Measurements from ENCODE around the gene PAM.
"Not testable (repeated sequence)": the region's sequence is repeated elsewhere in the genome, so short reads cannot be mapped to it uniquely, and the experiment has no call there.

The PAM gene

DNA sequence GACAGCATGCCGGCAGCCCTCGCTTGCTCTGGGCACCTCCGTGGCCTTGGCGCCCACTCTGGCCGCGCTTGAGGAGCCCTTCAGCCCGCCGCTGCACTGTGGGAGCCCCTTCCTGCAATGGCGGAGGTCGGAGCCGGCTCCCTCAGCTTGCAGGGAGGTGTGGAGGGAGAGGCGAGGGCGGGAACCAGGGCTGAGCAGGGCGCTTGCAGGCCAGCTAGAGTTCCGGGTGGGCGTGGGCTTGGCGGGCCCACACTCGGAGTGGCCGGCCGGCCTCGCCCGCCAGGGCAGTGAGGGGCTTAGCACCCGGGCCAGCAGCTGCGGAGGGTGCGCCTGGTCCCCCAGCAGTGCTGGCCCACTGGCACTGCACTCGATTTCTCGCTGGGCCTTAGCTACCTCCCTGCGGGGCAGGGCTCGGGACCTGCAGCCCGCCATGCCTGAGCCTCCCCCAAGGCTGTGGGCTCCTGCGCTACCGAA lies 3.2 kb upstream of the PAM start:
- DNase-seq (ENCODE audit: low spot score), result not testable (repeated sequence)

DNA sequence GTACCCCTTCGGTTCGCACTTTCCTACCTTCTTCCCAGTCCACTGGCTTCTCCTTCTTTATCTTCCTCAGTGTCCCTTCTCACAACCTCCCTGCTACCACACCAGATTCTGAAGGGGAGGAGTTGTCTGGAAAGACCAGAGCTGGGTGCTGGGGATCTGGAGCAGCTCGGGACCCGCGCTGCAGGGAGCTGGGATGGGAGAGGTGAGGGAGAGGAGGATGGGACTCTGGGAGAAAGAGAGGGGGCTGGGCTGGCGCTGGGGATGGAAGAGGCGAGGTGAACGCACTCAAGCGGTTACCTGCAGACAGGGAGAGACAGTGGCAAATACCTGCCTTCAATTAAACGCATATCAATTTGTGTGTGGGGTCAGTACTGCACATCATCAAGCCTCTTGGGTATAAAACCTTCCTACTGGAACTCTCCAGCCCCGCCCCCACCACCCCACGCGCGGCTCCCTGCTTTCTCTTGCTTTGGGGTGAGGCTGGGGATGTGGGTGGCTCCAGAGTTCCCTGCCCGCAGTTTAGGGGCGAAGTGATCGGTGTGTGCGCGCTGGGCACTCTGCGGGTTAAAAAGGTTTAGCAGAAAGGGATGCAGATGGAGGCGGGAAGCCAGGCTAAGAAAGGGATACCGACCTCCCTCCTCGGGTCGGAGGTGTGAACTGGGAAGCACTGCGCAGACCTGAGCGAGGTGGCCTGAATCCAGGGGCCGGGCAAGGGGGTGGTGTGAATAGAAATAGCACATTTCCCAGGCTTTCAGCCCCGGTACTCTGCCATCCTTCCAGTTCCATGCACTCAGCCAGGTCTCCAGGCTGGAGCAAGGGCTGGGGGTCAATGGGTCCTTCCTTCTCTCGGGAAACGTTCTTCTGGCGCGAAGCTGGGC lies 977 bp upstream of the PAM start:
- no peak for DNase-seq (ENCODE audit: low spot score)

DNA sequence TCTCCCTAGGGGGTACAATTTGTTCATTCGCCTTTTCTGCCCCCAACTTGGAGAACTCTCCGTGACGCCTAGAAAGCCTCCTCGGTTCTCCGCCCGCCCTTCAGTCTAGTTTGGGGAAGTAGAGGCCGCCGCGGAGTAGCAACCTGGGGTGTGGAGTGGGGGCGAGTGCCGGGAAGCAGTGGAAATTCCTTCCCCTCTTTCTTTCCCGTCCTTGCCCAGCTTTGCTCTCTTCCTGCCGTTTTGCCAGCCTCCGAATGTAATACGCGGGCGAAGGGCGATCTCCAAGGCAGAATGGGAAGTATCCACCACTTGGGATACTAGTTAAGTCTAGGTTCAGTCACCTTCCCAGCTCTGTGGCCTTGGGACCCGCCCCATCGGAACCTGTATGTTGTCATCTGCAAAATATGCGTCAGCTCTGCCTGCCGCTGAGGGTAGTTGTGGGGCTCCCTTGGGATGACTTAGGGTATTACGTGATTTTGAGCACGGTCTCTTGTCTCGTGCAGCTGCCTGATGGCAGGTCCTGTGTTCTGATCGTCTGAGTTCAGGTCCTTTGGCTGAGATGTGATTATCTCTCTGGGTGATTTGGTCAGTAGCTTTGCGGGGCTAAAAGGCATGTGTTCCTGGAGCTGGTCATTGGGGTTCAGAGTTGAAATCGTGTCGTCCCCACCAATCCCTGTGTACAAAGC lies 724 bp downstream of the PAM start:
- peak; percentile 10 for DNase-seq (ENCODE audit: low spot score)

DNA sequence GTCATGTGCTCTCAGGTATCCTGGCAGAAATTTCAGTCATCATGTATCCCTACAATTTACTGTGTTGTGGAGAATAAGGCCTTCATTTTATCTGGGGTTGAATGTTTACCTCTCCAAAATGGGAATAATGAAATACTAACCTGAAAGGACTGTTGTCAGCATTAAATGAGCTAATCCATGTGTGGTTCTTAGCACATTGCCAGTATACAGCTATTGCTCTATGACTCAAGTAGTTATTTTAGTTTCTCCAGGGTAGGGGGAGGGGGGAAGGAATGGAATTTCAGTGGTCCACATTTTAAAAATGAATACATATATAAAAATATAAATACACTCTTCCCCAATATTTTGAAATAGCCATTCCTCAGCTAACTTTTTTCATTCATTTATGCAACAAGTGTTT lies 3.5 kb downstream of the PAM start:
- DNase-seq (ENCODE audit: low spot score), result no peak

DNA sequence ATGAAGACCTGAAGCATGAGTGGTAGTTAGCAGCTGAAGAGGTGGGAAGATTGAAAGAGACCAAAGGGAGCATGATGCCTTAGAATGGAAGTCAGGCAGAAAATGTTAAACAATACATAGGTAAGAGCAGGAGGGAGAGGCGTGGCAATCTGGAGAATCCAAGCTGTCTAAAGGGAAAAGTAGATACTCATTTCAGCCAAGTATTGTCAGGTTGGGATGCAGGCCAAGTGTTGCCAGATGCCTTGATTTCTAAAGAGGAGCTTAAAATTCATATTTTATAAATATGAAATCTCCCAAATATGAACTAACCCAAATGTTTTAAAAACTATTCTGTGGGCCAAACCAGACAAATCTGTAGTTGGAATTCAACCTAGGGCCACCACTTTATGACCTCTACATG lies 4.2 kb downstream of the PAM start:
- no peak for DNase-seq (ENCODE audit: low spot score)

DNA sequence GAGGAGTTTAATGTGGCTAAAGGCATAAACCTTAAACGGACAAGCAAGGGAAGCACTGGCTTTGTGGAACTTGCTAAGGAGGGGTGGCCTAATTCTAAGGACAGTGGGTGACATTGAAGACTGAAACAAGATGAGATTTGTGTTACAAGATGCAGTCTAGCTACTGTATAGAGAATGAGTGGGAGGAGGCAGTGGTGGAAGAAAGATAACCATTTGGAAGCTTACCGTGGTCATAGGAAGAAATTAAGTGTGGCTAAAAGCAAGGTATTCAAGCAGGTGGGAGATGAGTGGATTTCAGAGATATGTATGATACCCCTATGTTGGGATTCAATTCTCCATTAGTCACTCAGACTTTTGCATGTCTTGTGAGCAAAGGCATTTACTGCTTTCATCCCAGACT lies 4.6 kb downstream of the PAM start:
- DNase-seq (ENCODE audit: low spot score), result no peak

DNA sequence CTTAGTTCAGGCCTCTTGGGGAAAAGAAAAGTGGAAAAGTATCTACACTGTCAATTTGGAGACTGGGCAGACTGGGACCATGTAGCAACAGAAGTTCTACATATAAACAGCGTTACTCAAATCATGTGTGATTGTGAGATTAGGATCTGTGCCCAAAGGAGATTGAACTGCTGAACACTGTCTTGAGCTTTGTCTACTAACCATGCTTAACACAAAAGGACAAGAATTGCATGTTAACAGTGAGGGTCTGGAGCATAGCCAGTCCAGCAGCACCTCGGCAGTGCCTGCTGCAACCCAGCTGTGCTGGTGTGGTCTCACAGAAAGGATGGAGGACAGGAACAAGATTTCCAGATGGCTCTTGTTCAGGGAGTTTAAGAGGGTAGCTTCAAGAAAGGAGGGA lies 5.7 kb downstream of the PAM start:
- no peak for DNase-seq (ENCODE audit: low spot score)

DNA sequence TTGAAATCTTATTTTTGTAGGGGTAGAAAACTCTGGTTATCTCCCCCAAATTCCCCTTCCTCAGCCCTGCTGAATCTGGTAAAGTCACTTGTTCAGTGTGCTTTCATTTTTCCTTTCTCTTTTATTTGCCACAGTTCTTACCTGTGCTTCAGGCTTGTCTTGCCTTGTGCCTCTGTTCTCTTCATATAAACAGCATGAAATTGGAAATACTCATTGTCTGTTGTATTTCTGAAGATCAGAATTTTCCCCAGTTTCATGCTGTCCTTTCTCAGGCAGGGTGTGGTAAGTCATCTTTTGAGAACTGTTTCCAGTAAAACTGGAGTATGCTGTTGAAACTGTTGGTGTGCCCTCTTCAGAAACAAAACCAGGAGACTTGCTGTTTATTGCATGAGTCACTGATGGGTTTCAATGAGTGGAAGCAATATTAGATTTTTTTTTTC lies 7.0 kb downstream of the PAM start:
- no peak for DNase-seq (ENCODE audit: low spot score)

DNA sequence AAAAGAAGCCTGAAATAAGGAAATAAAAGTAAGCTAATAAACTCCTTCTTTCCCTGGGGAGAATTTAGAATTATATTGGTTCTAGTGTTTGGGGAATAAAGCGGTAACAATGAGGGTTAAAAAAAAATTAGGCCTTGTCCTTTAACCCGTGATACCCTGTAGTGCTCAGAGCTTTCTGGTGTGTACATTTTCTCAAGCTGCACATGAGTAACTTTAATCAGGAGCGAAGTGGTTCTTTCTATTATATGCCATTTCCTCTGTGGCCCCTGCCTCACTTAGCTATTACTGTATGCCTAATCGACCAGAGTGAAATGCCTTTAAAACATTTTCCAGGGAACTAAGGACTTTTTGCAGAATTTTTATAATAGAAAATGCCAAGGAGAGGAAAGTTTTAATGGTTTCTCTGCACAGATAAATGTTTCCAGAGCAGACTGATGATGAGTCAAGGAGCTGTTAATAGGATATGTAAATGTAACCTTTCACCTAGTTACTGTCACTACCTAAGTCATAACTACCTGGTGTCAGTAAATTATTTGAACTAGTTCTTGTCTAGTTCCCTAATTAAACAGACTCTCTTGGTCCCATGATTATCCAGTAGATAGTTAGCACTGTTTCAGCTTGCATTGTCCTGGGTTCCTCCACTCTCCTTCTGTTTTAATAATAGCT lies 7.6 kb downstream of the PAM start:
- DNase-seq (ENCODE audit: low spot score), result no peak

DNA sequence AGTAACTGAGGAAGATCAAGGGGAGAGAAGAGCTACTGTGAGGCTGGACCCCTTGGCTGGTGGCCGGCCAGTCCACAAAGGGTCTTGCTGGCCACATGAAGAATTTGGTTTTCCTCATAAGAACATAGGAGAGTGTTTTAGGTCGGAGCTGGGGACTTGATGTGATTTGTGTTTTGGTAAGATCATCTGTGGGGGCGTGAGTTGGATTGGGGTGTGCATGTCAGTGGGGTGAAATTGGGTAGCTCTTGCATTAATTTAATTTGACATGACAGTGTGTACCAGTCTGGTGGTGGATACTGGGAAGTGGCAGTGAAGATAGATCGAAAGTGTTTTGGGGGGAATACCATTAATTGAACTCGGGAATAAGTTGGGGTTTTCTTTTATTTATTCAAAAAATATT lies 8.6 kb downstream of the PAM start:
- no peak for DNase-seq (ENCODE audit: low spot score)

DNA sequence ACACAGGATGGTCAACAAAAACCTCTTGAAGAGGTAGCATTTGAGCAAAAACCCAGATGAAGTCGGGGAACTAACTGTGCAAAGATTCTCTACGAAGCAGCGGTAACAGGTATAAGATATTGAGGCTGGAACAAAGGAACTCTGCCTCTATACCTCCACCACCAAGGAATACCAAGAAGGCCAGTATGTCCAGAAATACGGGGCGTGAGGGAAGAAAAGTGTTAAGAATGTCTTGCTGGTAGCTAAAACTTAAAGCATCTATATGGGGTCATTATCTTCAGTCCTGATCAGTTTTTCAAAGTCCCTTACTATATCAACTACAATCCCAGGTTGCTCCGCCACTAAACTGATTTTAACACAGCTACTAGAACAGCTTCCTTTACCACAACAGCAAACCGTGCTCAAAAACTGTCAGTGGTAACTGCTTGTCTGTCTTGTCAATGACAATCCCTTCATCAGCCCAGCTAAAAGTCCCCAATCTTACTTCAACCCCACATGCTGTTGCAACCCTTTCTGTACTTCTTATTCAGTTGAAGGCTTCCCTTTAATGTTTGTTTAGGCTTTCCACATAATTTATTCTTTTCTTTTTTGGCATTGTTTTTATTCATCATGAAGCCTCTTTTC lies 9.4 kb downstream of the PAM start:
- DNase-seq (ENCODE audit: low spot score), result no peak

DNA sequence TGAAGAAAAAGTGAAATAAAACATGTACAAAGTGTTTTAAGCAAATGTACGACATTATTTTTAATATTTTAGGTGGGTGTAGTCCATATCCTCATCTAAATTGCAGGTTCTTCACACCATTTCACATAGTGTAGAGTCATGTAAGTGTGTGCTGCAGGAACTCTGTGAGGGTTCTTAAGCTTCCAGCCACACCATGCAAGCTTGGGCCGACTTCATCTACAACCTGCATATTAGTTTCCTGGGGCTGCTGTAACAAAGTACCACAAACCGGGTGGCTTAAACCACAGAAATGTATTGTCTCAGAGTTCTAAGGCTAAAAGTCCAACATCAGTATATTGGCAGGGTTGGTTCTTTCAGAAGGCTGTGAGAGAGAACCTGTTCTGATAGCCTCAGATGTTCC lies 10.2 kb downstream of the PAM start:
- DNase-seq (ENCODE audit: low spot score), result no peak

DNA sequence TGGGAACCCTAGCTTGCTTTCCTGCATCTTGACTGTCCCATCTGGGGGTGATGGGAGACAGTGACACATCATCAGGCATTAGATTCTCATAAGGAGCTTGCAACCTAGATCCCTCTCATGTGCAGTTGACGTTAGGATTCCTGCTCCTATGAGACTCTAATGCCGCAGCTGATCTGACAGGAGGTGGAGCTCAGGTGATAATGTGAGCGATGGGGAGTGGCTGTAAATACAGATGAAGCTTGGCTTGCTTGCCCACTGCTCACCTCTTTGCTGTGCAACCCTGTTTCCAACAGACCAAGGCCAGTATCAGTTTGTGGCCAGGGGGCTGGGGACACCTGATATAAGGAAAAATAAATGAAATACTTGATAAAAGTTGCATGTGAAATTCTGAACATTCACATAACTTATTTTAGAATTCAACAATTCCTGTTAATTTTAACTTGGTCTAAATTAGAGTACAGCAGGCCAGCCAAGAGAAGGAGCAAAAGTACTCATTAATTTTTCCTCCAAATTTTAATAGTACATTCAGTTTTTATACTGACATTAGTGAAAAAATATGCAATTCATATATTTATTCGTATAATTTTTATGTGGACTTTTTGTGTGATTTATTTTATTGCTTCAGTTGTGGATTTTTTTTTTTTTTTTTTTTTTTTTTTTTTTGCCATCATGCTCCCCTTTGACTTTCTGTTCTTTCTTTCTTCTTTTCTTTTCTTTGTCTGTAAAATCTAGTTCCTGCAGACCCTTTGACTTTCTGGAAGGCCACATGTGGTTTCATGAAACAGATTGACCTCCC lies 11.4 kb downstream of the PAM start:
- no peak for DNase-seq (ENCODE audit: low spot score)

DNA sequence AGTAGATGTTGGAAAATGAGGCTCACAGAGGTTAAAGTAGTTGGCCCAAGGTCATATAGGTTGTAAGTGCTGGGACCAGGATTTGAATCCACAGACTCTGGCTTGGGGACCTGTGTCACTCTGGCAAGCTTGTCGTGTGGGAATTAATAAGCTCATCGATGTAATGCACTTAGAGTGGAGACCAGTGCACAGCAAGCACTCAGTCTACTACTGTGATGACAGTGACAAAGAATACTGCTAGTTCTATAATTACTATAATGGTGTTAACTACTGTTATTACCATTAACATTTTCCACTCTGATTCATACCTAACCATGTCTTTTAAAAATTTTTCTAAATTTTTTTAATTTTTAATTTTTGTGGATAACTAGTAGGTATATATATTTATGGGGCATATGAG lies 12.8 kb downstream of the PAM start:
- DNase-seq (ENCODE audit: low spot score), result no peak

DNA sequence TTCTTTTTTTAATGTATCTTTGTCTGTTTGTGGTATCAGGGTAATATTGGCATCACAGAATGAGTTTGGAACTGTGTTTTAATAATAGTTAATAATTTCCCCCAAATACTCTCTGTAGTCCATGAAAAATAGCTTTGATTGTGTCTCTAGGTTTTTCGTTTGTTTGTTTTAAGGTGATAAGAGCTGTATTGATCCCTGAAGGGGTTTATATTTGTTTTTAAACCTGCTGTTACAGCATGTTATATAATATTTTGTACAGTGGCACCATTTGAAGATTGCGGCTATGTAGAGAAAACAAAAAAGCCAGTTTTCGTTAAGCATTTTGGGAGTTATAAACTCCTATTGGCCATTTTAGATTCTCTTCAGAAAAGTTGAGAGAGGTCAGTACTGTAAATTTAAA lies 15.7 kb downstream of the PAM start:
- DNase-seq (ENCODE audit: low spot score), result no peak

DNA sequence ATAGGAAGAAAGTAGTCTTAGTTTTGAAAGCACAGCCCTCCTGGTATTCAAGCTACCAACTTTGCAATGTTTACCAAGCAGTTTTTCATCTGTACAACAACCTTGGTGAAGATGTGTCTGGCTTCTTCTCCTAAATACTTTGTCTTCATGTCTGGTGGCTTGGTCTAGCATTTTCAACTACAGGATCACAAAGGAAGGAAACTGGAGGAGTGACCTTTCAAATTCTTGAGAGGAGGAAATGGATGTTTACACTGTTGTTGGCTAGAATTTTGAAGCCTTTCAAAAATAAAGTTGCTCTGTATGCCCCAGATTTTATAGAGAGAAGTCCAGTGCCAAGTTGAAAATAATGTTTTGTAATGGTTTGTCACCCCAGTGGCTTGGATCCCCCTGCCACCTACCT lies 16.3 kb downstream of the PAM start:
- DNase-seq (ENCODE audit: low spot score), result no peak

DNA sequence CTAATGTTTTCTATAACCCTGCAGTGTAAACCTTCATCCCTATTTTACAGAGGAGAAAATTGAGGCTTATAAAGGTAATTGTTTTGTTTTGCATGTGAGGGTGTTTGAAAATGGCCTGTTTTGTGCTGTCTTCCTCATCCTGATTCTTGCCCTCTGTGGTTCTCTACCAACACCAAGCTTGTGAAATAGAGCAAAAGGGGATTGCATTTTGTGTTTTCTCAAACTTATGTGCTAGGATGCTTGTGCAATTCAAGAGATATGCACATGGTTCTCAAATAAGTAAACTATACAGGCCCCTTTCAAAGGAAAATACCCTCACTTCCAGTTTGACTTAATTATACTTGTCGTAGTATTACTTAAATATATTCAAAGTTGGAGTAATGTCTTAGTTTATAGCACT lies 17.2 kb downstream of the PAM start:
- DNase-seq (ENCODE audit: low spot score), result no peak

DNA sequence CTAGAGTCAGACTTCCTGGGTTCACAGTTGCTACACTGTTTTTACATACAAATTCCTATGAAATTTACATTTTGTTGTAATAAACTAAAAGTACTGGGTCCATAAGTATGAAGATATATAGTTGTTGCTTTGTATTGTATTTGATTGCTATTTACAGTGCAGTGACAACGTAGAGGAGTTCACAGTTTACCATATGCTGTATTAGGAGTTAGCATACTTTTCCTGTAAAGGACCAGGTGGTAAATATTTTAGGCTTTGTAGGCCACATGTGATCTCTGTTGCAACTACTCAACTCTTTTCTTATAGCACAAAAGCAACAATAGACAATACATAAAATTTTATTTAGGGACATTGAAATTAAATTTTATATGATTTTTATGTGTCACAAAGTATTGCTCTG lies 18.0 kb downstream of the PAM start:
- no peak for DNase-seq (ENCODE audit: low spot score)

DNA sequence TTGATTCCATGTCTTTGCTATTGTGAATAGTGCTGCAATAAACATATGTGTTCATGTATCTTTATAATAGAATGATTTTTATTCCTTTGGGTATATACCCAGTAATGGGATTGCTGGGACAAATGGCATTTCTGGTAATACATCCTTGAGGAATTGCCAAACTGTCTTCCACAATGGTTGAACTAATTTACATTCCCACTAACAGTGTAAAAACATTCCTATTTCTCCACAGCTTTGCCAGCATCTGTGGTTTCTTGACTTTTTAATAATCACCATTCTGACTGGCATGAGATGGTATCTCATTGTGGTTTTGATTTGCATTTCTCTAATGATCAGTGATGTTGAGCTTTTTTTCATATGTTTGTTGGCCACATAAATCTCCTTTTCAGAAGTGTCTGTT lies 20.7 kb downstream of the PAM start:
- not testable (repeated sequence) for DNase-seq (ENCODE audit: low spot score)

DNA sequence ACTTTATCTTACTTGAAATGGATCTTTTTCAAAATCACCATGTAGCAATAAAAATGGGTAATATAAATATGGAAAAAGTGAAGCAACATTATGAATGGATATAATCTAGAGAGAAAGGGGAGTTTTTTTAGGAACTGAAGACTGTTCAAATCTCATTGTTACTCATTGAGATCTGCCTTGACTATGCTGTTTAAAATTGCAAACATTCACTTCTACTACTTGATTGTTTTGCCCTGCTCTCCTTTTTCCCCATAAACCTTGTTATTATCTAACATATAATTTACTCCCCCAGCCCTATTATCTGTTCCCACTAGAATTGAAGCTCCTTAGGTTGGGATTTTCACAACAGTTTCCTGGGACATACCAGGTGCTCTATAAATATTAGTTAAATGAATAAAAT lies 22.0 kb downstream of the PAM start:
- DNase-seq (ENCODE audit: low spot score), result no peak

DNA sequence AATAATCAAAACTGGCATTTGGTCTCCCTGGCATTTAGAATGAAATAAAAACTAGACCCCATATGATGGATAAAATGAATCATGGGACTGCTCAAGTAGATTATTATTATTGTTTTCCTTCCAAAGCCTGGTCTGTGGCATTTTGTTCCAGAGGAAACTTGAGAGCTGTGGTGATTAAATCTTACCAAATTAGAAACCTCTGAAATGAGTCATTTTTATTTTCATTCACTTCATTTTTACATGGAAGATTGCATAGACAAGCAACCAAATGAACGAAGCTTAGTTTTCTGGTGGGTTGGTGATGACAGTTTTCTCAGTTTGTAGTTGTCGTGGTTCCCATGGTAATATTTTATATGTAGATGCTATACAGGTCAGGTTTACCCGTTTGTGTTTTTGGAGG lies 23.4 kb downstream of the PAM start:
- no peak for DNase-seq (ENCODE audit: low spot score)

DNA sequence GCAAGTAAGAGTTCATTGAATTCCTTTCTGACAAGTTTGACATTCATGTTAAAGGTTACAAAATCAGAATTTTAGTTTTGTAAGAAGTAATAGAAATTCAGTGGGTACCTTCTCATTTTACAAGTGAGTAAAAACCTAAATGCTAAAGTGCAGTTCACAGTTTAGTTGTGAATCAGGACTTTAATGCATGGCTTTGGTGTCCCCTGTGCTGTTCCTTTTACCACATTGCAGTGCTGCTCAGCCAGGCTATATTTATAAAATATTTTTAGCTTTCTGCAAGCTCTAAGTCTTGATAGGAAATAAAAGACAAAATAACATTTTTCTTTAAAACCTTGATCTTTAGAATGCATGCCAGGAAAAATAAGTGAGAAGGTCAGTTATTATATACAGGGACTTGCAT lies 26.3 kb downstream of the PAM start:
- no peak for DNase-seq (ENCODE audit: low spot score)

All from hematopoietic multipotent progenitor cell treated with erythropoietin and hydrocortisone succinate and interleukin-3 and kit ligand, for 15 days (in vitro differentiated cells).